ENCODE measurements around the gene CYTH3.
"Not testable (repeated sequence)": the region's sequence is repeated elsewhere in the genome, so short reads cannot be mapped to it uniquely, and the experiment has no call there.

CYTH3 gene

GRCh38 chr7:6272481-6273323 is at the start of gene CYTH3:
TSS of gene CYTH3 (minus strand) at chr7:6272624. CDS start at chr7:6272507, 117 bp downstream.
- peak; percentile 92 for DNase-seq

- no peak for DNase-seq
These were observed 48.4 kb upstream of the CYTH3 start for GRCh38 chr7:6320791-6321190.

- DNase-seq = peak; percentile 65
These were observed 45.5 kb upstream of the CYTH3 start for GRCh38 chr7:6317797-6318438.

- DNase-seq = no peak
These were observed 43.8 kb upstream of the CYTH3 start for GRCh38 chr7:6316226-6316625.

- no peak for DNase-seq
These were observed 43.3 kb upstream of the CYTH3 start for GRCh38 chr7:6315746-6316145.

- DNase-seq = no peak
These were observed 38.0 kb upstream of the CYTH3 start for GRCh38 chr7:6310271-6310993.

- no peak for DNase-seq
These were observed 35.3 kb upstream of the CYTH3 start for GRCh38 chr7:6307762-6308161.

- no peak for DNase-seq
These were observed 34.0 kb upstream of the CYTH3 start for GRCh38 chr7:6306471-6306870.

GRCh38 chr7:6305330-6305729 is 32.9 kb upstream of the CYTH3 start:
- no peak for DNase-seq

GRCh38 chr7:6301446-6301845 is 29.0 kb upstream of the CYTH3 start:
- DNase-seq = not testable (repeated sequence)

- DNase-seq = no peak
These were observed 27.4 kb upstream of the CYTH3 start for GRCh38 chr7:6299774-6300173.

GRCh38 chr7:6294839-6295238 is 22.4 kb upstream of the CYTH3 start:
- no peak for DNase-seq

GRCh38 chr7:6293202-6293601 is 20.8 kb upstream of the CYTH3 start:
- no peak for DNase-seq

GRCh38 chr7:6291941-6292340 is 19.5 kb upstream of the CYTH3 start:
- DNase-seq = not testable (repeated sequence)

- no peak for DNase-seq
These were observed 19.1 kb upstream of the CYTH3 start for GRCh38 chr7:6291531-6291930.

GRCh38 chr7:6290319-6290741 is 17.9 kb upstream of the CYTH3 start:
- no peak for DNase-seq

GRCh38 chr7:6288270-6288860 is 15.9 kb upstream of the CYTH3 start:
- DNase-seq = no peak

- no peak for DNase-seq
These were observed 14.1 kb upstream of the CYTH3 start for GRCh38 chr7:6286486-6286885.

- DNase-seq = no peak
These were observed 12.3 kb upstream of the CYTH3 start for GRCh38 chr7:6284461-6285360.

GRCh38 chr7:6284055-6284400 is 11.6 kb upstream of the CYTH3 start:
- DNase-seq = no peak

- not testable (repeated sequence) for DNase-seq
These were observed 11.1 kb upstream of the CYTH3 start for GRCh38 chr7:6283391-6284054.

- DNase-seq = no peak
These were observed 7.5 kb upstream of the CYTH3 start for GRCh38 chr7:6279937-6280336.

Data from activated CD8-positive, alpha-beta memory T cell treated with anti-CD3 and anti-CD28 coated beads for 24 hours (primary cell).